Fibroblast of lung (primary cell): Measurements from ENCODE around the gene MYL12A. TPM values are rescaled to one million over a fixed set of nuclear protein-coding genes. Genes with fewer than 3 reads are reported as not detected.
A peak's percentile ranks its signal among the peaks of the same experiment; 100 is the strongest.

Experiments
- DNase-seq, 2 donors: peaks; one replicate each; pipeline versions ENCODE4 v3.0.0 to v3.0.0-alpha.2; 2010; ENCODE audit warnings: low read depth in 2 of 2
- H2AFZ ChIP-seq: 2 replicates; pipeline ENCODE4 v1.5.1; 2012; ENCODE audit warnings: low read length, control low read depth, inconsistent platforms
- H3K27ac ChIP-seq: 2 replicates; pipeline ENCODE4 v1.5.1; 2011; ENCODE audit warnings: low read length, control low read depth; ENCODE audit not compliant: insufficient read depth
- H3K27me3 ChIP-seq: 2 replicates; pipeline ENCODE4 v1.5.1; 2011; ENCODE audit warnings: mild to moderate bottlenecking, low read length; ENCODE audit not compliant: control insufficient read depth, insufficient read depth
- H3K36me3 ChIP-seq: 2 replicates; pipeline ENCODE4 v1.5.1; 2011; ENCODE audit warnings: low read length; ENCODE audit not compliant: control insufficient read depth, insufficient read depth
- H3K4me1 ChIP-seq: 2 replicates; pipeline ENCODE4 v1.5.1; 2011; ENCODE audit warnings: low read length; ENCODE audit not compliant: control insufficient read depth, insufficient read depth; ENCODE audit errors: extremely low read depth
- H3K4me2 ChIP-seq: 2 replicates; pipeline ENCODE4 v1.5.1; 2011; ENCODE audit warnings: low read length, control low read depth; ENCODE audit not compliant: insufficient read depth; ENCODE audit errors: extremely low read depth
- H3K4me3 ChIP-seq, 4 experiments: fragments of 200-600 bp in 1 of 4; sonication (generic) in 1 of 4; replicated peaks in 1 of 4; 2 replicates each; pipeline ENCODE4 v1.5.1; 2011 to 2016; ENCODE audit warnings: low read length in 4 of 4, low read depth in 3 of 4, mild to moderate bottlenecking in 3 of 4, control low read depth in 2 of 4, inconsistent platforms in 1 of 4, mixed read lengths in 1 of 4; ENCODE audit not compliant: insufficient read depth in 1 of 4; ENCODE audit errors: control extremely low read depth in 1 of 4
- H3K79me2 ChIP-seq: 2 replicates; pipeline ENCODE4 v1.5.1; 2012; ENCODE audit warnings: mild to moderate bottlenecking, low read length, inconsistent platforms; ENCODE audit not compliant: control insufficient read depth, insufficient read depth
- H3K9ac ChIP-seq: 2 replicates; pipeline ENCODE4 v1.5.1; 2011; ENCODE audit warnings: mild to moderate bottlenecking, low read length, control low read depth; ENCODE audit not compliant: insufficient read depth
- H3K9me3 ChIP-seq: 2 replicates; pipeline ENCODE4 v1.5.1; 2012; ENCODE audit warnings: low read depth, low read length; ENCODE audit not compliant: control insufficient read depth, insufficient read depth
- H4K20me1 ChIP-seq: 2 replicates; pipeline ENCODE4 v1.5.1; 2011; ENCODE audit warnings: low read length; ENCODE audit not compliant: control insufficient read depth, insufficient read depth; ENCODE audit errors: extremely low read depth
- CTCF ChIP-seq, 2 donors: IDR thresholded peaks in 1 of 2; conservative IDR thresholded peaks in 1 of 2; 1 replicate in 1 of 2; 2 replicates in 1 of 2; pipeline ENCODE4 v1.5.1; 2011 to 2012; ENCODE audit warnings: low read length in 2 of 2, control low read depth in 1 of 2, inconsistent platforms in 1 of 2, low read depth in 1 of 2, mild to moderate bottlenecking in 1 of 2
- EZH2 ChIP-seq: IDR thresholded peaks from 2 replicates; pipeline ENCODE4 v1.5.1; 2012; ENCODE audit warnings: low read length, control low read depth, mild to moderate bottlenecking; ENCODE audit errors: missing control alignments
- polyA plus RNA-seq, 2 donors: library from polyadenylated mRNA; depleted of rRNA in 1 of 2; stranded (reverse) in 1 of 2; unstranded in 1 of 2; fragments of >200 nt; gene quantifications; 2 replicates each; pipeline ENCODE4 v1.2.1, GENCODE V29; 2011 to 2012; ENCODE audit warnings: missing spikeins in 1 of 2
- total RNA-seq: library from RNA; depleted of rRNA; stranded (reverse); fragments of >200 nt; gene quantifications from 2 replicates; pipeline ENCODE4 v1.2.1, GENCODE V29; 2014

The MYL12A gene
- total and polyA plus RNA-seq, 2 donors (not counting 1 experiment from before 2014, with no cell fraction given) = 826 to 1,436 TPM

- H4K20me1 ChIP-seq = no peaks in the 10 kb centered on the region
- no peak for DNase-seq
Observed at GRCh38 chr18:3235846-3236245, 11.8 kb upstream of the MYL12A start.

GRCh38 chr18:3236470-3236869 lies 11.1 kb upstream of the MYL12A start:
- Histone ChIP-seq H3K4me3 (no peak overlapping the region), H3K9ac (no peak overlapping the region), H3K27me3 (no peaks in the 10 kb centered on the region), H3K27ac (no peak overlapping the region), H4K20me1 (no peaks in the 10 kb centered on the region), H3K36me3 (no peaks in the 10 kb centered on the region), H3K79me2 (no peaks in the 10 kb centered on the region), H3K4me1 (no peaks in the 10 kb centered on the region), H3K9me3 (no peaks in the 10 kb centered on the region), H2AFZ (no peak overlapping the region), H3K4me2 (no peak overlapping the region)
- TF ChIP-seq EZH2 (no peak), CTCF (conservative IDR thresholded peaks at IDR 0.05 in 1 of 2, IDR thresholded peaks at IDR 0.05 in 1 of 2; ENCODE audit: low read depth in 1 of 2, low read length in 2 of 2) (no peak)
- no peak for DNase-seq

More at GRCh38 chr18:3235846-3236245, 11.8 kb upstream of the MYL12A start:
- H3K4me1 ChIP-seq = no peaks in the 10 kb centered on the region
- no peaks in the 10 kb centered on the region for H3K79me2 ChIP-seq
- H3K4me3 ChIP-seq = no peak overlapping the region
- no peaks in the 10 kb centered on the region for H3K36me3 ChIP-seq
- H3K27ac ChIP-seq = no peak overlapping the region
- TF ChIP-seq CTCF (conservative IDR thresholded peaks at IDR 0.05 in 1 of 2, IDR thresholded peaks at IDR 0.05 in 1 of 2; ENCODE audit: low read depth in 1 of 2, low read length in 2 of 2) = no peak
- no peak for TF ChIP-seq EZH2
- no peak overlapping the region for H3K4me2 ChIP-seq
- no peaks in the 10 kb centered on the region for H3K9me3 ChIP-seq
- H3K27me3 ChIP-seq = no peaks in the 10 kb centered on the region
- H3K9ac ChIP-seq = no peak overlapping the region
- H2AFZ ChIP-seq = no peak overlapping the region

- no peaks in the 10 kb centered on the region for H3K36me3 ChIP-seq
- no peaks in the 10 kb centered on the region for H3K27me3 ChIP-seq
- DNase-seq = no peak
- H3K4me2 ChIP-seq = no peak overlapping the region
- peak; percentile 15 to 31 for TF ChIP-seq CTCF (conservative IDR thresholded peaks at IDR 0.05 in 1 of 2, IDR thresholded peaks at IDR 0.05 in 1 of 2; ENCODE audit: low read depth in 1 of 2, low read length in 2 of 2)
- TF ChIP-seq EZH2 = no peak
- H3K9me3 ChIP-seq = no peaks in the 10 kb centered on the region
- no peaks in the 10 kb centered on the region for H4K20me1 ChIP-seq
- no peaks in the 10 kb centered on the region for H3K79me2 ChIP-seq
- no peak overlapping the region for H3K4me3 ChIP-seq
- no peaks in the 10 kb centered on the region for H3K4me1 ChIP-seq
- H3K27ac ChIP-seq = no peak overlapping the region
- no peak overlapping the region for H3K9ac ChIP-seq
- H2AFZ ChIP-seq = no peak overlapping the region
Observed at GRCh38 chr18:3238742-3239141, 8.9 kb upstream of the MYL12A start.
